ENCODE data around the gene MFAP2. TPM values are rescaled to one million over a fixed set of nuclear protein-coding genes. Genes with fewer than 3 reads are reported as not detected.

Gene MFAP2
- total RNA-seq, 1 experiment from 2014 or later, result 0.58 TPM

GRCh38 chr1:16999863-17000262 is 19.4 kb upstream of the MFAP2 start:
- peaks cover 52% of the 10 kb centered on the region for H3K36me3 Mint-ChIP-seq (ENCODE audit: insufficient read depth, unreplicated experiment)
- no peak overlapping the region for H3K27ac Mint-ChIP-seq (ENCODE audit: low read depth, unreplicated experiment)
- H3K4me3 Mint-ChIP-seq (ENCODE audit: unreplicated experiment), result no peak overlapping the region
- POLR2A ChIA-PET, result interaction anchor here (0.5 kb wide), 1 partner anchor 38 kb away, joined by 3 read pairs; no protein-coding TSS in a partner anchor
- BruUV-seq (replicated peaks), result no TSS peak
- H3K27me3 Mint-ChIP-seq (ENCODE audit: insufficient read depth, unreplicated experiment), result no peaks in the 10 kb centered on the region
- intact Hi-C loops (cut with micrococcal nuclease), result no loop called here
- CTCF ChIA-PET, result interaction anchor here (0.6 to 1.1 kb wide), 2 partner anchors 48 to 501 kb away, joined by 3 to 8 read pairs; no protein-coding TSS in a partner anchor
- H3K9me3 Mint-ChIP-seq (ENCODE audit: unreplicated experiment), result no peaks in the 10 kb centered on the region
- TF ChIP-seq CTCF (IDR thresholded peaks at IDR 0.05; ENCODE audit: unreplicated experiment), result no peak
- peaks cover 8% of the 10 kb centered on the region for H3K4me1 Mint-ChIP-seq (ENCODE audit: insufficient read depth, unreplicated experiment)
- no peak for DNase-seq (ENCODE audit: unreplicated experiment)

DNA sequence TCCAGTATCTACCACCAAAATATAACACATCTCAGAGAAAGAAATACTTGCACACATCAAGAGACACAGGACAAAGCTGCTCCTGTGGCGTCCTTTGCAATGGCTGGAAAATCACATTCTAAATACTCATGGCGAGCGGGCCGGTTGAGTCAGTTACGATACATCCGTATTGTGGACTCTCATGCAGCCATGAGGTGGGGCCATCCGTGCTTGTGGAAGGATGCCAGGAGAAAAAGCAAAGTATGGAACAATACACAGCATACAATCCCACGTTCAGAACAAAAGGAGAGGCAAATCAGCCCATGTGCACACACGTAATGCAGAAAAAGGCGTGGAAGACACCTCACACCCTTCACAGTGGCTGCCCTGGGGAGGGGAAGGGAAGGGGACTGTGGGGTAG is 18.2 kb upstream of the MFAP2 start:
- no peak for DNase-seq (ENCODE audit: unreplicated experiment)
- intact Hi-C loops (cut with micrococcal nuclease), result no loop called here
- no TSS peak for BruUV-seq (replicated peaks)
- Mint-ChIP-seq H3K27me3 (ENCODE audit: insufficient read depth, unreplicated experiment) (no peaks in the 10 kb centered on the region), H3K9me3 (ENCODE audit: unreplicated experiment) (no peaks in the 10 kb centered on the region), H3K4me1 (ENCODE audit: insufficient read depth, unreplicated experiment) (no peaks in the 10 kb centered on the region), H3K27ac (ENCODE audit: low read depth, unreplicated experiment) (no peak overlapping the region), H3K4me3 (ENCODE audit: unreplicated experiment) (no peak overlapping the region), H3K36me3 (ENCODE audit: insufficient read depth, unreplicated experiment) (peaks cover 48% of the 10 kb centered on the region)
- TF ChIP-seq CTCF (IDR thresholded peaks at IDR 0.05; ENCODE audit: unreplicated experiment), result no peak
- POLR2A ChIA-PET, result no interaction called here
- CTCF ChIA-PET, result no interaction called here

GRCh38 chr1:16996845-16997244 is 16.4 kb upstream of the MFAP2 start:
- Mint-ChIP-seq H3K4me3 (ENCODE audit: unreplicated experiment) (no peak overlapping the region), H3K27ac (ENCODE audit: low read depth, unreplicated experiment) (no peak overlapping the region), H3K36me3 (ENCODE audit: insufficient read depth, unreplicated experiment) (peaks cover 39% of the 10 kb centered on the region), H3K4me1 (ENCODE audit: insufficient read depth, unreplicated experiment) (no peaks in the 10 kb centered on the region), H3K27me3 (ENCODE audit: insufficient read depth, unreplicated experiment) (no peaks in the 10 kb centered on the region), H3K9me3 (ENCODE audit: unreplicated experiment) (no peaks in the 10 kb centered on the region)
- no TSS peak for BruUV-seq (replicated peaks)
- ChIA-PET POLR2A (no interaction called here), CTCF (interaction anchor here (0.9 kb wide), 1 partner anchor 9 kb away, joined by 3 read pairs; no protein-coding TSS in a partner anchor)
- DNase-seq (ENCODE audit: unreplicated experiment), result no peak
- no peak for TF ChIP-seq CTCF (IDR thresholded peaks at IDR 0.05; ENCODE audit: unreplicated experiment)
- intact Hi-C loops (cut with micrococcal nuclease), result no loop called here

DNA sequence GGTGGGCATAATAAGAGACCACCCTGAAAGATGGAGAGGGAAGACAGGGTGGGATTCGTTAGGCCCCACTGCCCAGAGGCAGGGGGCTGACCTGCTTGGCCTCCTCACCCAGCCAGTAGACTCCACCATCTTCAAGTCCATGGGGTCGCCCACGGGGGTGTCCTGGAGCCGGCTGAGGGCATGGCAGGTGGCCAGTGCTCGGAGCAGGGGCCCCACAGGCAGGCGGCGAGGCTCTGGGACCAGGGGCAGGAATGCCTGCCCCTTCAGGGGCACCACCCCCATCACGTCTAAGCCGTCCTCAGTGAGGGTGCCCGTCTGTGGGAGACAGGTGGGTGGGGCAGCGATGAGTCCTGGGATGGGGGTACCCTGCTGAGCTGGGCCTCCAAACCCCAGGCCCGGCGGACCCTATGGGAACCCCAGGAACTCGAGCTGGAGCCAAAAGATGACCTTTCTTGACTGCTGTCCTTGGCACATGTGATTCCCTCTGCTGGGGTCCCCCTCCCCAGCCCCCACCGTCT is 13.2 kb upstream of the MFAP2 start:
- no peak for TF ChIP-seq CTCF (IDR thresholded peaks at IDR 0.05; ENCODE audit: unreplicated experiment)
- no peak for DNase-seq (ENCODE audit: unreplicated experiment)
- Mint-ChIP-seq H3K4me1 (ENCODE audit: insufficient read depth, unreplicated experiment) (no peaks in the 10 kb centered on the region), H3K27me3 (ENCODE audit: insufficient read depth, unreplicated experiment) (no peaks in the 10 kb centered on the region), H3K36me3 (ENCODE audit: insufficient read depth, unreplicated experiment) (peaks cover 14% of the 10 kb centered on the region), H3K27ac (ENCODE audit: low read depth, unreplicated experiment) (no peak overlapping the region), H3K4me3 (ENCODE audit: unreplicated experiment) (no peak overlapping the region), H3K9me3 (ENCODE audit: unreplicated experiment) (no peaks in the 10 kb centered on the region)
- intact Hi-C loops (cut with micrococcal nuclease), result no loop called here
- ChIA-PET POLR2A (interaction anchor here (0.9 kb wide), 1 partner anchor 10 kb away, joined by 3 read pairs; no protein-coding TSS in a partner anchor), CTCF (interaction anchor here (0.6 kb wide), 1 partner anchor 114 kb away, joined by 3 read pairs; no protein-coding TSS in a partner anchor)
- no TSS peak for BruUV-seq (replicated peaks)

Measured in MCF 10A (cell line).